ENCODE measurements around the gene ZNF782.

ZNF782 gene

GRCh38 chr9:96784021-96784420 is 70.3 kb downstream of the ZNF782 start:
- TF ChIP-seq, protein P1, sequence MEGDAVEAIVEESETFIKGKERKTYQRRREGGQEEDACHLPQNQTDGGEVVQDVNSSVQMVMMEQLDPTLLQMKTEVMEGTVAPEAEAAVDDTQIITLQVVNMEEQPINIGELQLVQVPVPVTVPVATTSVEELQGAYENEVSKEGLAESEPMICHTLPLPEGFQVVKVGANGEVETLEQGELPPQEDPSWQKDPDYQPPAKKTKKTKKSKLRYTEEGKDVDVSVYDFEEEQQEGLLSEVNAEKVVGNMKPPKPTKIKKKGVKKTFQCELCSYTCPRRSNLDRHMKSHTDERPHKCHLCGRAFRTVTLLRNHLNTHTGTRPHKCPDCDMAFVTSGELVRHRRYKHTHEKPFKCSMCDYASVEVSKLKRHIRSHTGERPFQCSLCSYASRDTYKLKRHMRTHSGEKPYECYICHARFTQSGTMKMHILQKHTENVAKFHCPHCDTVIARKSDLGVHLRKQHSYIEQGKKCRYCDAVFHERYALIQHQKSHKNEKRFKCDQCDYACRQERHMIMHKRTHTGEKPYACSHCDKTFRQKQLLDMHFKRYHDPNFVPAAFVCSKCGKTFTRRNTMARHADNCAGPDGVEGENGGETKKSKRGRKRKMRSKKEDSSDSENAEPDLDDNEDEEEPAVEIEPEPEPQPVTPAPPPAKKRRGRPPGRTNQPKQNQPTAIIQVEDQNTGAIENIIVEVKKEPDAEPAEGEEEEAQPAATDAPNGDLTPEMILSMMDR (conservative IDR thresholded peaks at IDR 0.05; ENCODE audit: control insufficient read depth, insufficient read depth, low read depth, low read length) = no peak
- H3K4me3 ChIP-seq (ENCODE audit: control insufficient read depth, low read depth, low read length) = no peak overlapping the region
- DNase-seq (ENCODE audit: low read depth) = no peak

- H3K4me3 ChIP-seq (ENCODE audit: control insufficient read depth, low read depth, low read length) = no peak overlapping the region
- TF ChIP-seq, protein P1 (conservative IDR thresholded peaks at IDR 0.05; ENCODE audit: control insufficient read depth, insufficient read depth, low read depth, low read length) = no peak
- no peak for DNase-seq (ENCODE audit: low read depth)
These were observed 72.1 kb downstream of the ZNF782 start for GRCh38 chr9:96782235-96782634.

DNA sequence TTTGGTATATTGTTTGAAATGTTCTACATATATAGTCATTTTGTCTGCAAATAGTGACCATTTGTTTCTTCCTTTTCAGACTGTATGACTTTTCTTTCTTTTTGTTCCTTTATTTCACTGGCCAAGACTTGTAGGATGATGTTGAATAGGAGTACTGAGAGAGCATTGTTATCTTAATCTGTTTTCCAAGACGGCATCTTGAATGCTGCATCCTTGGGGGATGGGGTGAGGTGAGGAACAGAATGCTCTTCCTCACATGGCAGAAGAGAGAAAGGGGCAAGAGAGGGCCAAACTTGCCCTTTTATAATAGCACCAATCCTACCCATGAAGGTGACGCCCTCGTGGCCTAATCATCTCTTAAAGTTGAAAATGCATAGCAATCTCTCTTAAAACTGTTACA is 72.8 kb downstream of the ZNF782 start:
- TF ChIP-seq, protein P1 (conservative IDR thresholded peaks at IDR 0.05; ENCODE audit: control insufficient read depth, insufficient read depth, low read depth, low read length) = no peak
- no peak overlapping the region for H3K4me3 ChIP-seq (ENCODE audit: control insufficient read depth, low read depth, low read length)
- DNase-seq (ENCODE audit: low read depth) = no peak

DNA sequence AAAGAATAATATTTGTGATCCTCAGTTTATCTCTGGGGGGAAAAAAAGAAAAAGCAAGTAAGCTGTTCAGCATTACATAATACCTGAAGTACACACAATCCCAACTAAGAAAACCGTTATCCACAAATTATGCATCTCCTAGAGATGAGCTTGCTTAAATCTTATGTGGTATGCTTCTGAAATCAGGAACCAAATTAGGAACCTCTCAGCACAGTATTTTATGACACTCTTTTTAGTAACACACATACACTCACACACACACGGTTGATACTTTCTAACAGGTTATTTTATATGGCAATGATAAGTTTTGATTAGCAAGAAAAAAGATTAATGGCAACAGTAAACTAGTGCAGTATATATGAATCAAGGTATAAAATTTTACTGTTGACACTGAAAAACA is 75.2 kb downstream of the ZNF782 start:
- DNase-seq (ENCODE audit: low read depth) = no peak
- TF ChIP-seq, protein P1 (conservative IDR thresholded peaks at IDR 0.05; ENCODE audit: control insufficient read depth, insufficient read depth, low read depth, low read length) = no peak

DNA sequence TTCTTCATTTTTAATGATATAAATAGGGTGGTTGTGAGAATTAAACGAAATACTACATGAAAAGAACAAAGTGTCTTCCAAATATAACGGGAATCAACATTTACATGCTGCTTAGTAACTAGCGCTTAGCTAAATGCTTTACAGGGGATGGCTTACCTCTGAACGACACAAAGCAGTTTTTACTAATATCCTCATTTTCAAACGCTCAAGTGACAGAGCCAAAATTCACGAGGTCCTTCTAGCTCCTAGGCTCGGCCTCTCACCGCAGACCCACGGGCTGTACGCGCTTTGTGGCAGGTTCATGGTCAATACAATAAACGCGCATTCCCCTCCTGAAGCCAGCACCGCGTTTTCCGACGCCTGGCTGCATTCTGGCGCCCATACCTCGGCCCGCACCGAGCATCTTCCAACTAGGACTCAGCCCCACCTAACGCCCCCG is 76.9 kb downstream of the ZNF782 start:
- TF ChIP-seq, protein P1 (conservative IDR thresholded peaks at IDR 0.05; ENCODE audit: control insufficient read depth, insufficient read depth, low read depth, low read length) = no peak
- peak overlapping the region; percentile 83 for H3K4me3 ChIP-seq (ENCODE audit: control insufficient read depth, low read depth, low read length)
- DNase-seq (ENCODE audit: low read depth) = no peak

More for the DNA sequence above, 75.2 kb downstream of the ZNF782 start:
- H3K4me3 ChIP-seq (ENCODE audit: control insufficient read depth, low read depth, low read length) = no peak overlapping the region

GRCh38 chr9:96771124-96771523 is 83.2 kb downstream of the ZNF782 start:
- TF ChIP-seq, protein P1 (conservative IDR thresholded peaks at IDR 0.05; ENCODE audit: control insufficient read depth, insufficient read depth, low read depth, low read length) = no peak
- no peak overlapping the region for H3K4me3 ChIP-seq (ENCODE audit: control insufficient read depth, low read depth, low read length)
- DNase-seq (ENCODE audit: low read depth) = no peak

- TF ChIP-seq, protein P1 (conservative IDR thresholded peaks at IDR 0.05; ENCODE audit: control insufficient read depth, insufficient read depth, low read depth, low read length) = no peak
- peak; percentile 28 for DNase-seq (ENCODE audit: low read depth)
- H3K4me3 ChIP-seq (ENCODE audit: control insufficient read depth, low read depth, low read length) = no peak overlapping the region
These were observed 84.3 kb downstream of the ZNF782 start for GRCh38 chr9:96769989-96770388.

Data from fibroblast of mammary gland (primary cell).